ENCODE measurements around the gene GRM4.

Gene GRM4

GRCh38 chr6:34039943-34040342, 105.9 kb downstream of the GRM4 start:
- no peak for DNase-seq

GRCh38 chr6:34037151-34037550, 108.7 kb downstream of the GRM4 start:
- no peak for DNase-seq

GRCh38 chr6:34036357-34037069, 109.4 kb downstream of the GRM4 start:
- no peak for DNase-seq

- no peak for DNase-seq
These were observed 110.1 kb downstream of the GRM4 start for GRCh38 chr6:34035704-34036356.

- no peak for DNase-seq
These were observed 110.7 kb downstream of the GRM4 start for GRCh38 chr6:34035161-34035560.

- DNase-seq, result no peak
These were observed 113.0 kb downstream of the GRM4 start for GRCh38 chr6:34032856-34033255.

- no peak for DNase-seq
These were observed 114.1 kb downstream of the GRM4 start for GRCh38 chr6:34031625-34032383.

GRCh38 chr6:34030831-34031624, 114.9 kb downstream of the GRM4 start:
- DNase-seq, result no peak

- DNase-seq, result no peak
These were observed 116.2 kb downstream of the GRM4 start for GRCh38 chr6:34029489-34030280.

- no peak for DNase-seq
These were observed 117.1 kb downstream of the GRM4 start for GRCh38 chr6:34028691-34029360.

GRCh38 chr6:34027939-34028441, 117.9 kb downstream of the GRM4 start:
- no peak for DNase-seq

GRCh38 chr6:34027445-34027936, 118.4 kb downstream of the GRM4 start:
- DNase-seq, result no peak

- no peak for DNase-seq
These were observed 120.0 kb downstream of the GRM4 start for GRCh38 chr6:34025861-34026260.

- no peak for DNase-seq
These were observed 120.6 kb downstream of the GRM4 start for GRCh38 chr6:34025112-34025807.

GRCh38 chr6:34022873-34023255, 123.0 kb downstream of the GRM4 start:
- no peak for DNase-seq

GRCh38 chr6:34022250-34022872, 123.5 kb downstream of the GRM4 start:
- no peak for DNase-seq

- no peak for DNase-seq
These were observed 124.2 kb downstream of the GRM4 start for GRCh38 chr6:34021554-34022190.

GRCh38 chr6:34020807-34021553, 124.9 kb downstream of the GRM4 start:
- DNase-seq, result no peak

- DNase-seq, result no peak
These were observed 125.6 kb downstream of the GRM4 start for GRCh38 chr6:34020278-34020677.
